H1 (cell line): ENCODE measurements around the gene PBX1. TPM values are rescaled to one million over a fixed set of nuclear protein-coding genes. Genes with fewer than 3 reads are reported as not detected.

Experiments used
- CTCF ChIA-PET: fragments of 300-600 bp; sonication (Branson Sonifier 250); formaldehyde crosslinking; loops from one replicate; lab custom pipeline; 2021; ENCODE audit not compliant: partially characterized antibody; lab: Charles Lee
- POLR2A ChIA-PET: fragments of 300-600 bp; sonication (Branson Sonifier 250); formaldehyde crosslinking; loops from one replicate; lab custom pipeline; 2021; ENCODE audit warnings: inconsistent platforms; ENCODE audit not compliant: partially characterized antibody; lab: Charles Lee
- DNase-seq, 2 experiments: peaks; one replicate each; pipeline versions ENCODE4 v3.0.0 to v3.0.0-alpha.2; 2010 to 2022; ENCODE audit warnings: low spot score in 2 of 2, low read depth in 1 of 2, mixed read lengths in 1 of 2
- FAIRE-seq: peaks from 2 replicates; lab custom pipeline; 2011; peaks lifted over from hg19 to GRCh38; lab: Jason Lieb, UNC
- H2AFZ ChIP-seq: 2 replicates; pipeline ENCODE4 v1.8.1; 2012; ENCODE audit warnings: low read length, inconsistent platforms
- H2AK5ac ChIP-seq: 2 replicates; pipeline ENCODE4 v1.6.1; 2013; ENCODE audit warnings: low read depth, low read length
- H2BK120ac ChIP-seq: replicated peaks from 2 replicates; pipeline ENCODE3; 2013; ENCODE audit warnings: low read depth, low read length, inconsistent platforms
- H2BK12ac ChIP-seq: 2 replicates; pipeline ENCODE4 v1.6.1; 2013; ENCODE audit warnings: low read depth, low read length
- H2BK15ac ChIP-seq: 2 replicates; pipeline ENCODE4 v1.6.1; 2013; ENCODE audit warnings: low read length
- H2BK20ac ChIP-seq: 2 replicates; pipeline ENCODE4 v1.6.1; 2013; ENCODE audit warnings: low read length
- H2BK5ac ChIP-seq: 2 replicates; pipeline ENCODE4 v1.6.1; 2013; ENCODE audit warnings: low read depth, low read length
- H3K14ac ChIP-seq: 2 replicates; pipeline ENCODE4 v1.6.1; 2013; ENCODE audit warnings: inconsistent platforms; ENCODE audit not compliant: insufficient read length
- H3K18ac ChIP-seq: 2 replicates; pipeline ENCODE4 v1.6.1; 2013; ENCODE audit warnings: low read length; ENCODE audit errors: extremely low read depth
- H3K23ac ChIP-seq: 2 replicates; pipeline ENCODE4 v1.6.1; 2013; ENCODE audit warnings: inconsistent platforms; ENCODE audit not compliant: insufficient read length
- H3K23me2 ChIP-seq: 2 replicates; pipeline ENCODE4 v1.6.1; 2013; ENCODE audit warnings: low read depth, low read length
- H3K27ac ChIP-seq: 2 replicates; pipeline ENCODE4 v1.6.1; 2011; ENCODE audit warnings: low read depth, low read length, inconsistent platforms
- H3K27me3 ChIP-seq, 4 experiments: replicated peaks in 1 of 4; 1 replicate in 1 of 4; 2 replicates in 3 of 4; pipeline versions ENCODE4 v1.6.1 to v1.8.1; 2011 to 2013; ENCODE audit warnings: low read length in 3 of 4, mild to moderate bottlenecking in 3 of 4, inconsistent platforms in 2 of 4, mixed read lengths in 2 of 4, moderate library complexity in 1 of 4; ENCODE audit not compliant: control insufficient read depth in 3 of 4, insufficient read depth in 3 of 4; ENCODE audit errors: extremely low read depth in 1 of 4
- H3K36me3 ChIP-seq, 4 experiments: 2 replicates each; pipeline versions ENCODE4 v1.6.1 to v1.8.1; 2011 to 2013; ENCODE audit warnings: mild to moderate bottlenecking in 4 of 4, low read length in 3 of 4, moderate library complexity in 2 of 4, control low read depth in 1 of 4, inconsistent platforms in 1 of 4; ENCODE audit not compliant: insufficient read depth in 4 of 4, control insufficient read depth in 2 of 4
- H3K4ac ChIP-seq: replicated peaks from 2 replicates; pipeline ENCODE3; 2013; ENCODE audit warnings: low read length, low read depth, mixed read lengths, inconsistent platforms; ENCODE audit not compliant: insufficient read length
- H3K4me1 ChIP-seq, 4 experiments: replicated peaks in 1 of 4; 1 replicate in 1 of 4; 2 replicates in 3 of 4; pipeline versions ENCODE4 v1.6.1 to v1.8.1; 2011 to 2013; ENCODE audit warnings: low read length in 3 of 4, inconsistent platforms in 2 of 4, mixed read lengths in 1 of 4; ENCODE audit not compliant: insufficient read depth in 4 of 4, control insufficient read depth in 3 of 4
- H3K4me2 ChIP-seq, 2 experiments: 2 replicates each; pipeline versions ENCODE4 v1.6.1 to v1.8.1; 2011 to 2013; ENCODE audit warnings: low read depth in 2 of 2, low read length in 2 of 2, control low read depth in 1 of 2, inconsistent platforms in 1 of 2, mild to moderate bottlenecking in 1 of 2; ENCODE audit not compliant: insufficient read depth in 1 of 2
- H3K4me3 ChIP-seq, 4 experiments: fragments of 200-600, 300-600 bp in 1 of 4; sonication (generic), shearing (Covaris generic), sonication (Bioruptor Twin) in 1 of 4; 2 replicates each; pipeline versions ENCODE4 v1.5.1 to v1.8.1; 2011 to 2016; ENCODE audit warnings: low read length in 4 of 4, low read depth in 3 of 4, control low read depth in 2 of 4, inconsistent platforms in 2 of 4, mild to moderate bottlenecking in 2 of 4, mixed read lengths in 1 of 4, moderate library complexity in 1 of 4; ENCODE audit not compliant: insufficient read depth in 2 of 4; ENCODE audit errors: extremely low read depth in 1 of 4
- H3K56ac ChIP-seq: replicated peaks from 2 replicates; pipeline ENCODE3; 2013; ENCODE audit warnings: low read depth, mild to moderate bottlenecking, mixed read lengths, low read length, inconsistent platforms; ENCODE audit not compliant: insufficient read length
- H3K79me1 ChIP-seq: 2 replicates; pipeline ENCODE4 v1.6.1; 2013; ENCODE audit warnings: low read depth, low read length, control low read depth
- H3K79me2 ChIP-seq, 2 experiments: 2 replicates each; pipeline versions ENCODE4 v1.6.1 to v1.8.1; 2012 to 2013; ENCODE audit warnings: low read length in 2 of 2, mild to moderate bottlenecking in 2 of 2, inconsistent platforms in 1 of 2; ENCODE audit not compliant: insufficient read depth in 2 of 2, control insufficient read depth in 1 of 2
- H3K9ac ChIP-seq, 4 experiments: replicated peaks in 1 of 4; 1 replicate in 1 of 4; 2 replicates in 3 of 4; pipeline versions ENCODE4 v1.6.1 to v1.8.1; 2011 to 2013; ENCODE audit warnings: low read depth in 3 of 4, low read length in 3 of 4, control low read depth in 2 of 4, mild to moderate bottlenecking in 2 of 4, moderate library complexity in 2 of 4, inconsistent platforms in 1 of 4; ENCODE audit errors: extremely low read depth in 1 of 4
- H3K9me3 ChIP-seq, 2 experiments: 2 replicates each; pipeline versions ENCODE4 v1.6.1 to v1.8.1; 2012 to 2013; ENCODE audit warnings: mild to moderate bottlenecking in 2 of 2, moderate library complexity in 2 of 2, control low read depth in 1 of 2, inconsistent platforms in 1 of 2, low read depth in 1 of 2, low read length in 1 of 2, mixed read lengths in 1 of 2; ENCODE audit not compliant: insufficient read depth in 2 of 2
- H4K20me1 ChIP-seq, 2 experiments: replicated peaks in 1 of 2; 2 replicates each; pipeline versions ENCODE3 to v1.8.1; 2011 to 2013; ENCODE audit warnings: inconsistent platforms in 2 of 2, low read length in 2 of 2, mild to moderate bottlenecking in 1 of 2; ENCODE audit not compliant: insufficient read depth in 2 of 2, control insufficient read depth in 1 of 2
- H4K5ac ChIP-seq: 2 replicates; pipeline ENCODE4 v1.6.1; 2013; ENCODE audit warnings: low read length, low read depth, mixed read lengths, inconsistent platforms; ENCODE audit not compliant: insufficient read length
- H4K8ac ChIP-seq: 2 replicates; pipeline ENCODE4 v1.8.0; 2013; ENCODE audit warnings: mild to moderate bottlenecking, moderate library complexity, low read length, inconsistent platforms; ENCODE audit not compliant: insufficient read depth; ENCODE audit errors: extremely low read depth
- H4K91ac ChIP-seq: replicated peaks from 2 replicates; pipeline ENCODE3; 2013; ENCODE audit warnings: low read length, mixed read lengths, inconsistent platforms; ENCODE audit not compliant: insufficient read length
- ASH2L ChIP-seq: fragments of 200-600, 300-600 bp; sonication (generic); IDR thresholded peaks from one replicate; pipeline ENCODE4 v1.7.1; 2017; ENCODE audit warnings: low read length
- CBX8 ChIP-seq: fragments of 300-800, 300-1000 bp; sonication (generic); IDR thresholded peaks from 2 replicates; pipeline ENCODE4 v1.7.1; 2016; ENCODE audit warnings: low read depth, low read length, borderline replicate concordance
- EP300 ChIP-seq, 2 experiments: IDR thresholded peaks; 1 replicate in 1 of 2; 2 replicates in 1 of 2; pipeline ENCODE4 v1.6.1; 2011 to 2012; ENCODE audit warnings: low read depth in 2 of 2, low read length in 2 of 2, mild to moderate bottlenecking in 2 of 2, borderline replicate concordance in 1 of 2, inconsistent platforms in 1 of 2, moderate library complexity in 1 of 2
- JUN ChIP-seq: IDR thresholded peaks from 2 replicates; pipeline ENCODE4 v1.6.1; 2011; ENCODE audit warnings: low read depth, mild to moderate bottlenecking, improper control_type of control experiment, low read length
- RXRA ChIP-seq: IDR thresholded peaks from 2 replicates; pipeline ENCODE4 v1.6.1; 2011; ENCODE audit warnings: low read depth, mild to moderate bottlenecking, low read length, moderate library complexity; ENCODE audit not compliant: insufficient read depth
- SAP30 ChIP-seq: fragments of 300-600 bp; sonication (generic); IDR thresholded peaks from 2 replicates; pipeline ENCODE4 v1.7.1; 2012; ENCODE audit warnings: low read length, moderate library complexity, mild to moderate bottlenecking, inconsistent platforms; ENCODE audit not compliant: insufficient read depth, insufficient replicate concordance
- SP1 ChIP-seq: IDR thresholded peaks from 2 replicates; pipeline ENCODE4 v1.6.1; 2011; ENCODE audit warnings: low read depth, low read length
- TAF1 ChIP-seq: IDR thresholded peaks from 2 replicates; pipeline ENCODE4 v1.6.1; 2011; ENCODE audit warnings: mild to moderate bottlenecking, low read depth, low read length
- WGBS, 2 experiments: shearing (Covaris generic) in 1 of 2; methylation state at CpG; one replicate each; pipeline versions ENCODE4 v1.1.6 to v1.1.7; 2013 to 2015; ENCODE audit warnings: low lambda C conversion rate in 2 of 2, mixed read lengths in 2 of 2, inconsistent platforms in 1 of 2, low coverage in 1 of 2, missing lambda C conversion rate in 1 of 2; ENCODE audit not compliant: insufficient replicate concordance in 2 of 2, insufficient coverage in 1 of 2, insufficient read length in 1 of 2; ENCODE audit errors: extremely low coverage in 1 of 2, missing lambda C conversion rate in 1 of 2; 5-methylcytosine and 5-hydroxymethylcytosine counted together
- polyA plus RNA-seq, 7 experiments: library from polyadenylated mRNA; depleted of rRNA in 3 of 7; stranded (reverse) in 5 of 7; unstranded in 2 of 7; fragments of >200 nt in 5 of 7; fragments of 200-250 nt in 2 of 7; gene quantifications; 1 replicate in 5 of 7; 2 replicates in 1 of 7; 4 replicates in 1 of 7; pipeline versions ENCODE4 v1.2.1 to v1.2.3, GENCODE V29; 2011 to 2013; ENCODE audit warnings: missing spikeins in 2 of 7, mixed read lengths in 2 of 7
- total RNA-seq: library from RNA; stranded (reverse); fragmentation: NEBNext Ultra II Directional; extraction: Animal tissue kit (Norgen Biotek cat#: 25700); gene quantifications from 2 replicates; pipeline ENCODE4 v1.2.1, GENCODE V29; 2021

PBX1 gene
- total and polyA plus RNA-seq, 2 of the 8 experiments (the other 6 are each of a cell fraction or from before 2014, with no cell fraction given), result 87.4 to 124 TPM

- H3K79me2 ChIP-seq, result peaks cover 16 to 90% of the 10 kb centered on the region in 2 experiments
- no peak overlapping the region for H2BK20ac ChIP-seq
- no peak overlapping the region for H3K4ac ChIP-seq
- H3K9me3 ChIP-seq, result no peaks in the 10 kb centered on the region
- no peak overlapping the region for H4K8ac ChIP-seq
- H2AFZ ChIP-seq, result no peak overlapping the region
- peak overlapping the region; percentile 47 to 62 for H3K4me2 ChIP-seq
- peak overlapping the region; percentile 67; the same call in 1 of the 2 replicates for H3K27ac ChIP-seq
- TF ChIP-seq EP300 (IDR thresholded peaks at IDR 0.05; ENCODE audit: borderline replicate concordance in 1 of 2, low read depth in 2 of 2, low read length in 2 of 2) (0 out of 3 replicates have a peak, but pooled peaks of 1 of the 2 experiments have one; percentile 1), ASH2L (peak; percentile 90), JUN (no peak), CBX8 (no peak), SP1 (peak; percentile 16; the same call in 1 of the 2 replicates), TAF1 (0 out of 2 replicates have a peak, but pooled peaks have one; percentile 32), SAP30 (no peak), RXRA (peak; percentile 84; the same call in 1 of the 2 replicates)
- no peak overlapping the region for H3K23ac ChIP-seq
- 9% methylated on average over 9 of the region's 17 CpGs; no CpG with 5 or more reads in 1 of the 2 experiments for WGBS, 2 experiments
- H4K20me1 ChIP-seq, result peaks cover 8 to 14% of the 10 kb centered on the region in 2 experiments
- no peaks in the 10 kb centered on the region for H3K27me3 ChIP-seq
- H4K5ac ChIP-seq, result peak overlapping the region; percentile 58
- DNase-seq (no peak), FAIRE-seq (peak; percentile 45)
- peak overlapping the region in 3 of 4 experiments; percentile 11 to 51 (median 11); a peak in 5 of 8 replicates for H3K4me3 ChIP-seq
- H2BK5ac ChIP-seq, result peak overlapping the region; percentile 32; the same call in 1 of the 2 replicates
- 0 out of 7 replicates have a peak overlapping the region, but pooled peaks of 1 of the 4 experiments have one; percentile 26 for H3K9ac ChIP-seq
- H2BK120ac ChIP-seq, result no peak overlapping the region
- ChIA-PET CTCF (interaction anchor here (0.6 to 1.0 kb wide), 5 partner anchors 10 to 283 kb away, joined by 3 read pairs; partner anchors contain the start of gene PBX1), POLR2A (interaction anchor here (0.9 to 2.5 kb wide), 5 partner anchors 11 to 30 kb away, joined by 3 to 9 read pairs (median 3); partner anchors contain the start of gene PBX1)
- H3K23me2 ChIP-seq, result no peaks in the 10 kb centered on the region; the same call in 1 of the 2 replicates
- peaks cover 0 to 30% (median 6%) of the 10 kb centered on the region in 4 experiments; a peak in 5 of 8 replicates for H3K36me3 ChIP-seq
- H2AK5ac ChIP-seq, result no peak overlapping the region
- H3K14ac ChIP-seq, result no peak overlapping the region
- peaks cover 8% of the 10 kb centered on the region for H3K79me1 ChIP-seq
- no peak overlapping the region for H3K56ac ChIP-seq
- peak overlapping the region; percentile 61; the same call in 1 of the 2 replicates for H2BK12ac ChIP-seq
- H2BK15ac ChIP-seq, result no peak overlapping the region
- peak overlapping the region; percentile 0 for H3K18ac ChIP-seq
- H3K4me1 ChIP-seq, result peaks cover 25 to 59% (median 54%) of the 10 kb centered on the region in 4 experiments
- no peak overlapping the region for H4K91ac ChIP-seq
Measured at GRCh38 chr1:164588516-164589341, 29.7 kb downstream of the PBX1 start.
